ENCODE measurements around the gene WNT16. TPM values are rescaled to one million over a fixed set of nuclear protein-coding genes. Genes with fewer than 3 reads are reported as not detected.
A peak's percentile ranks its signal among the peaks of the same experiment; 100 is the strongest.

WNT16 gene
- total and polyA plus RNA-seq, 7 experiments from 2014 or later = not detected

- POLR2A ChIA-PET = no interaction called here
- H3K4me3 Mint-ChIP-seq = no peak overlapping the region
- DNase-seq (no peak), ATAC-seq (no peak)
- CTCF ChIA-PET = no interaction called here
- no peaks in the 10 kb centered on the region for H3K36me3 Mint-ChIP-seq
- H3K4me1 Mint-ChIP-seq = no peaks in the 10 kb centered on the region
- H3K9me3 Mint-ChIP-seq = no peaks in the 10 kb centered on the region
- Histone ChIP-seq H3K4me3 (ENCODE audit: low read length) (no peak overlapping the region), H3K9me3 (ENCODE audit: control insufficient read depth in 2 of 3, low read length in 3 of 3) (no peaks in the 10 kb centered on the region), H3K36me3 (ENCODE audit: control insufficient read depth in 2 of 3, insufficient read depth in 3 of 3, low read length in 3 of 3) (no peaks in the 10 kb centered on the region), H3K27ac (ENCODE audit: low read depth, low read length) (no peak overlapping the region), H3K27me3 (ENCODE audit: control insufficient read depth in 2 of 2, insufficient read depth in 2 of 2, low read length in 2 of 2) (peaks cover 0 to 4% of the 10 kb centered on the region in 2 donors), H3K4me1 (ENCODE audit: control insufficient read depth in 2 of 2, insufficient read depth in 2 of 2, low read length in 2 of 2) (no peaks in the 10 kb centered on the region)
- H3K27ac Mint-ChIP-seq = no peak overlapping the region
- peaks cover 27 to 32% (median 29%) of the 10 kb centered on the region in 5 donors for H3K27me3 Mint-ChIP-seq
- intact Hi-C loops (cut with micrococcal nuclease) = no loop called here
Measured at GRCh38 chr7:121322460-121322859, 6.3 kb upstream of the WNT16 start.

GRCh38 chr7:121323515-121324302 is 5.1 kb upstream of the WNT16 start:
- Mint-ChIP-seq H3K27me3 (peaks cover 40 to 44% (median 41%) of the 10 kb centered on the region in 5 donors), H3K36me3 (peaks cover 0 to 6% (median 0%) of the 10 kb centered on the region in 5 donors), H3K4me1 (peaks cover 0 to 8% (median 2%) of the 10 kb centered on the region in 7 donors), H3K4me3 (no peak overlapping the region), H3K9me3 (no peaks in the 10 kb centered on the region), H3K27ac (no peak overlapping the region)
- Histone ChIP-seq H3K9me3 (ENCODE audit: control insufficient read depth in 2 of 3, low read length in 3 of 3) (no peaks in the 10 kb centered on the region), H3K36me3 (ENCODE audit: control insufficient read depth in 2 of 3, insufficient read depth in 3 of 3, low read length in 3 of 3) (no peaks in the 10 kb centered on the region), H3K4me1 (ENCODE audit: control insufficient read depth in 2 of 2, insufficient read depth in 2 of 2, low read length in 2 of 2) (no peaks in the 10 kb centered on the region), H3K27ac (ENCODE audit: low read depth, low read length) (no peak overlapping the region), H3K4me3 (ENCODE audit: low read length) (no peak overlapping the region), H3K27me3 (ENCODE audit: control insufficient read depth in 2 of 2, insufficient read depth in 2 of 2, low read length in 2 of 2) (peaks cover 0 to 5% of the 10 kb centered on the region in 2 donors)
- intact Hi-C loops (cut with micrococcal nuclease) = no loop called here
- DNase-seq (no peak), ATAC-seq (no peak)
- POLR2A ChIA-PET = no interaction called here
- CTCF ChIA-PET = no interaction called here

DNA sequence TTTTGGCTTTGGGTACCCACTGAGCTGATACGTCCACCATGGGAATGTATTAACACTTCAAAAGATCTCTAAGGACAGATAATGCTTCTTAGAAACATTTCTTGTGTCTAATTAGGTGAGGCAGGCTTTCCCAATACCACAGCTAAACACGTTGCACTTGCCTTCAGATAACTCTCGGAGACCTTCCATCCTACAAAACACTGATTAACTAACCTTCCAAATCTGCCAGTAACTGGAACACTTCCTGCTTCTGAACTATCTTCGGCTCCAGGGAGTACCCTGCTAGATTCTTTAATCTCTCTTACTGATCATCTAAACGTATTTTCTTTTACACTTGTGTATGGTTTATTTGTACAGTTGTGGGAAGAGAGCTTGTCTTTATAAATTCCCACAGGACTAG is 1.1 kb upstream of the WNT16 start:
- no peaks in the 10 kb centered on the region for H3K36me3 ChIP-seq (ENCODE audit: control insufficient read depth in 2 of 3, insufficient read depth in 3 of 3, low read length in 3 of 3)
- POLR2A ChIA-PET = no interaction called here
- ATAC-seq = no peak

GRCh38 chr7:121329191-121330052 is 622 bp downstream of the WNT16 start:
- DNase-seq = peak in 1 of 9 donors; percentile 31
- peaks cover 0 to 6% (median 0%) of the 10 kb centered on the region in 5 donors for H3K36me3 Mint-ChIP-seq
- no peak for ATAC-seq
- POLR2A ChIA-PET = no interaction called here
- H3K9me3 Mint-ChIP-seq = no peaks in the 10 kb centered on the region
- intact Hi-C loops (cut with micrococcal nuclease) = no loop called here
- Histone ChIP-seq H3K4me3 (ENCODE audit: low read length) (no peak overlapping the region), H3K36me3 (ENCODE audit: control insufficient read depth in 2 of 3, insufficient read depth in 3 of 3, low read length in 3 of 3) (no peaks in the 10 kb centered on the region), H3K27me3 (ENCODE audit: control insufficient read depth in 2 of 2, insufficient read depth in 2 of 2, low read length in 2 of 2) (peaks cover 0 to 12% of the 10 kb centered on the region in 2 donors), H3K9me3 (ENCODE audit: control insufficient read depth in 2 of 3, low read length in 3 of 3) (no peaks in the 10 kb centered on the region), H3K27ac (ENCODE audit: low read depth, low read length) (no peak overlapping the region), H3K4me1 (ENCODE audit: control insufficient read depth in 2 of 2, insufficient read depth in 2 of 2, low read length in 2 of 2) (peaks cover 0 to 14% of the 10 kb centered on the region in 2 donors)
- H3K4me3 Mint-ChIP-seq = peak overlapping the region in 8 of 10 donors; percentile 24 to 75 (median 55)
- H3K27ac Mint-ChIP-seq = no peak overlapping the region
- peaks cover 61 to 76% (median 63%) of the 10 kb centered on the region in 5 donors for H3K27me3 Mint-ChIP-seq
- H3K4me1 Mint-ChIP-seq = peaks cover 5 to 27% (median 13%) of the 10 kb centered on the region in 7 donors
- CTCF ChIA-PET = no interaction called here

More for the DNA sequence above, 1.1 kb upstream of the WNT16 start:
- no peak overlapping the region for H3K4me3 ChIP-seq (ENCODE audit: low read length)
- Mint-ChIP-seq H3K4me3 (no peak overlapping the region), H3K27ac (no peak overlapping the region), H3K9me3 (no peaks in the 10 kb centered on the region), H3K27me3 (peaks cover 64 to 77% (median 68%) of the 10 kb centered on the region in 5 donors), H3K36me3 (peaks cover 0 to 6% (median 0%) of the 10 kb centered on the region in 5 donors), H3K4me1 (peaks cover 5 to 27% (median 13%) of the 10 kb centered on the region in 7 donors)
- H3K27me3 ChIP-seq (ENCODE audit: control insufficient read depth in 2 of 2, insufficient read depth in 2 of 2, low read length in 2 of 2) = peaks cover 0 to 15% of the 10 kb centered on the region in 2 donors
- H3K4me1 ChIP-seq (ENCODE audit: control insufficient read depth in 2 of 2, insufficient read depth in 2 of 2, low read length in 2 of 2) = peaks cover 0 to 14% of the 10 kb centered on the region in 2 donors
- intact Hi-C loops (cut with micrococcal nuclease) = no loop called here
- CTCF ChIA-PET = no interaction called here
- DNase-seq = no peak
- no peaks in the 10 kb centered on the region for H3K9me3 ChIP-seq (ENCODE audit: control insufficient read depth in 2 of 3, low read length in 3 of 3)
- H3K27ac ChIP-seq (ENCODE audit: low read depth, low read length) = no peak overlapping the region

DNA sequence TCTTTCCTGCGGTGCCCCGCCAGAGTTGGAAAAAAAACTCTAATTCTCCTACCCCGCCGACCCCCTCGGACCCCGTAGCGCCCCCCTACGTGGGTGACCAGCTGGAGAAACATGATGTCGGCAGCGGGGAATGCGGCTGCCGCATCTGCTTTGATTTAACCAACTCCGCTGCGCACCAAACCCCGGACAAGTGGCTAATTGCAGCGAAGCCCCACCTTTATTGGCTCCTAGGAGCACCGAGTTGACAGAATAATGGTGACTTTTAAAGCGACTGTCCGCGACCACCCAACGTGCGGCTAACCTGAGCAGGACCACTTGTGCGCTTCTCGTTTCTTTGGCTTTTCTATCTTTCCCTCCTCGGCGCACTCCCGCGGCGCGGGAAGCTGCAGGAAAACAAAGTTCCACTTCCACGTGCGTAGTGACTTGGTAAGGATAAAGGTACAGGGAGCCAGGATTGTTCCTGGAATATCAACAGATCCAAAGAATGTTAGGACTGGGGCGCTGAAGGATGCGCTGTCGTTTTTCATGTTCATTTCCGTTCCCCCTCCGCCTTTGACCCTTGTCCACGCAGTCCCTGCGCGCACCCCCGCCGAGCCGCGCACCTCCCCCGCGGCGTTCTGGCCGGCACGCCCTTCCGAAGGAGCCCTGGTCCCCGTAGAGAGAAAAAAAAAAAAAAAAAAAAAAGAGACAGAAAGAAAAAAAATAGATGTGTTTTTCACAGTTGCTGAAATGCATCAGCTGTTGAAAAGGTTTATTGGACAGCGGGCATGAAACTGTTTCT is 1.4 kb downstream of the WNT16 start:
- Histone ChIP-seq H3K4me1 (ENCODE audit: control insufficient read depth in 2 of 2, insufficient read depth in 2 of 2, low read length in 2 of 2) (peaks cover 0 to 14% of the 10 kb centered on the region in 2 donors), H3K9me3 (ENCODE audit: control insufficient read depth in 2 of 3, low read length in 3 of 3) (no peaks in the 10 kb centered on the region), H3K36me3 (ENCODE audit: control insufficient read depth in 2 of 3, insufficient read depth in 3 of 3, low read length in 3 of 3) (no peaks in the 10 kb centered on the region), H3K27ac (ENCODE audit: low read depth, low read length) (no peak overlapping the region), H3K4me3 (ENCODE audit: low read length) (no peak overlapping the region), H3K27me3 (ENCODE audit: control insufficient read depth in 2 of 2, insufficient read depth in 2 of 2, low read length in 2 of 2) (peaks cover 0 to 12% of the 10 kb centered on the region in 2 donors)
- ATAC-seq = no peak
- DNase-seq = no peak
- Mint-ChIP-seq H3K4me3 (peak overlapping the region in 8 of 10 donors; percentile 16 to 71 (median 55)), H3K9me3 (no peaks in the 10 kb centered on the region), H3K36me3 (peaks cover 0 to 6% (median 0%) of the 10 kb centered on the region in 5 donors), H3K4me1 (peaks cover 5 to 27% (median 13%) of the 10 kb centered on the region in 7 donors), H3K27ac (no peak overlapping the region), H3K27me3 (peaks cover 59 to 79% (median 63%) of the 10 kb centered on the region in 5 donors)
- intact Hi-C loops (cut with micrococcal nuclease) = no loop called here
- CTCF ChIA-PET = no interaction called here
- POLR2A ChIA-PET = no interaction called here

GRCh38 chr7:121331048-121331447 is 2.2 kb downstream of the WNT16 start:
- CTCF ChIA-PET = no interaction called here
- no peak for DNase-seq
- POLR2A ChIA-PET = no interaction called here
- Histone ChIP-seq H3K9me3 (ENCODE audit: control insufficient read depth in 2 of 3, low read length in 3 of 3) (no peaks in the 10 kb centered on the region), H3K4me1 (ENCODE audit: control insufficient read depth in 2 of 2, insufficient read depth in 2 of 2, low read length in 2 of 2) (peaks cover 0 to 14% of the 10 kb centered on the region in 2 donors), H3K27me3 (ENCODE audit: control insufficient read depth in 2 of 2, insufficient read depth in 2 of 2, low read length in 2 of 2) (peaks cover 0 to 12% of the 10 kb centered on the region in 2 donors), H3K27ac (ENCODE audit: low read depth, low read length) (no peak overlapping the region), H3K4me3 (ENCODE audit: low read length) (no peak overlapping the region), H3K36me3 (ENCODE audit: control insufficient read depth in 2 of 3, insufficient read depth in 3 of 3, low read length in 3 of 3) (no peaks in the 10 kb centered on the region)
- H3K27me3 Mint-ChIP-seq = peaks cover 51 to 81% (median 63%) of the 10 kb centered on the region in 5 donors
- no peaks in the 10 kb centered on the region for H3K9me3 Mint-ChIP-seq
- peaks cover 5 to 27% (median 13%) of the 10 kb centered on the region in 7 donors for H3K4me1 Mint-ChIP-seq
- intact Hi-C loops (cut with micrococcal nuclease) = no loop called here
- no peak for ATAC-seq
- H3K4me3 Mint-ChIP-seq = no peak overlapping the region
- no peak overlapping the region for H3K27ac Mint-ChIP-seq
- H3K36me3 Mint-ChIP-seq = peaks cover 0 to 6% (median 0%) of the 10 kb centered on the region in 5 donors
